RWPE1 (cell line): ENCODE measurements around the gene LINC00237.

Experiments
- CTCF ChIA-PET: fragments of 350-600 bp; sonication (Branson Sonifier 250); formaldehyde crosslinking; extraction: SDS; loops from one replicate; lab custom pipeline; 2021; lab: Yijun Ruan, JAX
- POLR2A ChIA-PET: fragments of 400-600 bp; formaldehyde crosslinking; extraction: SDS; loops from one replicate; lab custom pipeline; 2020; ENCODE audit warnings: antibody characterized with exemption; ENCODE audit not compliant: low non-redundant PET; lab: Yijun Ruan, JAX
- DNase-seq: peaks from one replicate; pipeline ENCODE4 v3.0.0; 2012; ENCODE audit warnings: low spot score
- H3K27ac ChIP-seq: fragments of 450-650 bp; 2 replicates; pipeline ENCODE4 v1.5.1; 2017
- CTCF ChIP-seq: fragments of 450-650 bp; conservative IDR thresholded peaks from 2 replicates; pipeline ENCODE4 v1.5.1; 2017; ENCODE audit warnings: low read depth, mild to moderate bottlenecking

The LINC00237 gene

GRCh38 chr20:21063276-21063675, 42.9 kb downstream of the LINC00237 start:
- no peak for DNase-seq
- ChIA-PET POLR2A (no interaction called here), CTCF (no interaction called here)
- H3K27ac ChIP-seq = no peak overlapping the region
- TF ChIP-seq CTCF = no peak

GRCh38 chr20:21053002-21053762, 53.0 kb downstream of the LINC00237 start:
- ChIA-PET CTCF (interaction anchor here (0.6 to 0.9 kb wide), 2 partner anchors 193 to 755 kb away, joined by 3 read pairs; no protein-coding TSS in a partner anchor), POLR2A (no interaction called here)
- no peak for TF ChIP-seq CTCF
- H3K27ac ChIP-seq = no peak overlapping the region
- DNase-seq = no peak

- ChIA-PET CTCF (interaction anchor here (0.6 kb wide), 2 partner anchors 292 to 755 kb away, joined by 3 to 4 read pairs; no protein-coding TSS in a partner anchor), POLR2A (no interaction called here)
- TF ChIP-seq CTCF = no peak
- no peak for DNase-seq
- no peak overlapping the region for H3K27ac ChIP-seq
These were observed 53.5 kb downstream of the LINC00237 start for GRCh38 chr20:21052686-21053001.

- DNase-seq = no peak
- TF ChIP-seq CTCF = no peak
- ChIA-PET POLR2A (no interaction called here), CTCF (interaction anchor here (0.6 kb wide), 1 partner anchor 292 kb away, joined by 4 read pairs; no protein-coding TSS in a partner anchor)
- no peak overlapping the region for H3K27ac ChIP-seq
These were observed 53.9 kb downstream of the LINC00237 start for GRCh38 chr20:21052241-21052640.

- H3K27ac ChIP-seq = no peak overlapping the region
- CTCF ChIA-PET = no interaction called here
- no peak for DNase-seq
- TF ChIP-seq CTCF = no peak
- POLR2A ChIA-PET = no interaction called here
These were observed 55.4 kb downstream of the LINC00237 start for GRCh38 chr20:21050710-21051109.

- TF ChIP-seq CTCF = no peak
- no peak overlapping the region for H3K27ac ChIP-seq
- ChIA-PET CTCF (interaction anchor here (0.5 to 1.3 kb wide), 2 partner anchors 456 to 1527 kb away, joined by 4 to 5 read pairs; no protein-coding TSS in a partner anchor), POLR2A (no interaction called here)
- no peak for DNase-seq
These were observed 56.8 kb downstream of the LINC00237 start for GRCh38 chr20:21049305-21049828.
